ENCODE results near the gene BBS2.

GRCh38 chr16:56457927-56458470 lies 61.8 kb downstream of the BBS2 start:
- no peak for TF ChIP-seq CTCF (IDR thresholded peaks at IDR 0.05)
- no peak for TF ChIP-seq POLR2AphosphoS5 (IDR thresholded peaks at IDR 0.05)
- TF ChIP-seq POLR2A (IDR thresholded peaks at IDR 0.05) = no peak

Measured in transverse colon (tissue), 4 donors.